ENCODE measurements around the gene SAMD4B.

DNA sequence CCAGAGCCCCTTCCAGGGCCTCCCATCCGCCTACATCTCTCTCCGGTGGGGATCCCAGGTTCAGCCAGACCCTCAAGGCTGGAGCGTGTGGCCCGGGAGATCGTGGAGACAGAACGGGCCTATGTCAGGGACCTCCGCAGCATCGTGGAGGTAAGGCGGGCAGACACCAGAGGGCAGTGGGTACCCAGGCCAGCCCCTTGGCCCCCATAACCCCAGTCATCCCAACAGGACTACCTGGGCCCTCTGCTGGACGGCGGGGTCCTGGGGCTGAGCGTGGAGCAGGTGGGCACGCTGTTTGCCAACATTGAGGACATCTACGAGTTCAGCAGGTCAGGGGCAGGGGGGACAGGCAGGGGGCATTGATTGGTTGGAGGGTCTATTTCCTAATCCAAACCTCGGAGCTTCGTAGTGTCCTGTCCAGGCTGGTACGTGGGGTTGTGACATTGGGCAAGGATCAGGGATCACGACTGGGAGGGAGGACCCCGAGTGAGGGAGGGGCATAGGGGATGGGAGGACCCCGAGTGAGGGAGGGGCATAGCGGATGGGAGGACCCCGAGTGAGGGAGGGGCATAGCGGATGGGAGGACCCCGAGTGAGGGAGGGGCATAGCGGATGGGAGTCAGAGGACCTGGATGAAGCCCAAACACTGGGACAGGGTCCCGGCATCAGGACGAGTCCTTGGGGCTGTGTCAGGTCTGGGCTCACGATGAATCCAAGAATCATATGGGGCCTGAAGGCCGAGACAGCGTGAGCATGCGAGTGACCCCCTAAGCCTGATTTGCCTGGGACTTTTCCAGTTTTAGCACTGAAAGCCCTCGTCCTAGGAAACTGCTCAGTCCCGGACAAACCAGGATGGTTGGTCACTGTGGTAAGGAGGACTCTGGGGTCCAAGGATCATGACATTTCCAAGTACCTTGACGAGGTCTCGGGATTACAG, 73.2 kb downstream of the SAMD4B start:
- TF ChIP-seq, protein P1, sequence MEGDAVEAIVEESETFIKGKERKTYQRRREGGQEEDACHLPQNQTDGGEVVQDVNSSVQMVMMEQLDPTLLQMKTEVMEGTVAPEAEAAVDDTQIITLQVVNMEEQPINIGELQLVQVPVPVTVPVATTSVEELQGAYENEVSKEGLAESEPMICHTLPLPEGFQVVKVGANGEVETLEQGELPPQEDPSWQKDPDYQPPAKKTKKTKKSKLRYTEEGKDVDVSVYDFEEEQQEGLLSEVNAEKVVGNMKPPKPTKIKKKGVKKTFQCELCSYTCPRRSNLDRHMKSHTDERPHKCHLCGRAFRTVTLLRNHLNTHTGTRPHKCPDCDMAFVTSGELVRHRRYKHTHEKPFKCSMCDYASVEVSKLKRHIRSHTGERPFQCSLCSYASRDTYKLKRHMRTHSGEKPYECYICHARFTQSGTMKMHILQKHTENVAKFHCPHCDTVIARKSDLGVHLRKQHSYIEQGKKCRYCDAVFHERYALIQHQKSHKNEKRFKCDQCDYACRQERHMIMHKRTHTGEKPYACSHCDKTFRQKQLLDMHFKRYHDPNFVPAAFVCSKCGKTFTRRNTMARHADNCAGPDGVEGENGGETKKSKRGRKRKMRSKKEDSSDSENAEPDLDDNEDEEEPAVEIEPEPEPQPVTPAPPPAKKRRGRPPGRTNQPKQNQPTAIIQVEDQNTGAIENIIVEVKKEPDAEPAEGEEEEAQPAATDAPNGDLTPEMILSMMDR (IDR thresholded peaks at IDR 0.05), result no peak
- no peak for TF ChIP-seq POLR2A (IDR thresholded peaks at IDR 0.05)
